HCT116 (cell line): Measurements from ENCODE around the gene WIPI1. TPM values are rescaled to one million over a fixed set of nuclear protein-coding genes. Genes with fewer than 3 reads are reported as not detected.

Experiments
- ATAC-seq: fragments of 200-7000 bp; cut with Tn5 transposase; 2 replicates; pipeline ENCODE4 v1.9.1; 2020; ENCODE audit warnings: mild to moderate bottlenecking, moderate library complexity
- BruUV-seq: library from RNA; stranded (reverse); fragments of 400-500 nt; replicated peaks from 2 replicates; lab custom pipeline; 2021; lab: Mats Ljungman, UMichigan
- CTCF ChIA-PET: fragments of 300-600 bp; sonication (Branson Sonifier 250); formaldehyde crosslinking; loops from one replicate; lab custom pipeline; 2021; ENCODE audit warnings: antibody characterized with exemption; lab: Charles Lee
- POLR2A ChIA-PET: fragments of 300-600, 350-600 bp; sonication (Branson Sonifier 250); formaldehyde crosslinking; loops from one replicate; lab custom pipeline; 2021; ENCODE audit warnings: antibody characterized with exemption; lab: Charles Lee
- RAD21 ChIA-PET, 2 experiments: fragments of 300-600 bp; sonication (Branson Sonifier 250); formaldehyde crosslinking; loops; one replicate each; lab custom pipeline; 2023; ENCODE audit warnings: low total read pairs in 2 of 2; ENCODE audit not compliant: uncharacterized antibody in 2 of 2, unreplicated experiment in 2 of 2, low non-redundant PET in 1 of 2; lab: Charles Lee
- DNase-seq: peaks from one replicate; pipeline ENCODE4 v3.0.0-alpha.2; 2010; ENCODE audit warnings: low read depth, low spot score
- H2AFZ ChIP-seq: fragments of 200-600 bp; shearing (Covaris generic), sonication (generic); 2 replicates; pipeline ENCODE4 v1.6.1; 2017; ENCODE audit warnings: low read depth, mixed run types, mixed read lengths, antibody characterized with exemption, low read length; ENCODE audit not compliant: poor library complexity, severe bottlenecking
- H3K27ac ChIP-seq: 2 replicates; pipeline ENCODE4 v1.5.1; 2012; ENCODE audit warnings: low read depth, low read length
- H3K27me3 ChIP-seq: fragments of 200-600 bp; sonication (generic); 2 replicates; pipeline ENCODE4 v1.6.1; 2016; ENCODE audit warnings: mixed run types, low read length, mixed read lengths; ENCODE audit not compliant: insufficient read depth
- H3K36me3 ChIP-seq, 2 experiments: fragments of 200-500 bp in 1 of 2; fragments of 200-600 bp in 1 of 2; sonication (Bioruptor generic) in 1 of 2; sonication (generic) in 1 of 2; 2 replicates each; pipeline versions ENCODE4 v1.5.1 to v1.6.1; 2014 to 2016; ENCODE audit warnings: low read length in 2 of 2, inconsistent platforms in 1 of 2, mixed read lengths in 1 of 2, mixed run types in 1 of 2; ENCODE audit not compliant: insufficient read depth in 2 of 2, control insufficient read depth in 1 of 2
- H3K4me1 ChIP-seq, 2 experiments: fragments of 200-600 bp in 1 of 2; sonication (generic) in 1 of 2; 2 replicates each; pipeline versions ENCODE4 v1.5.1 to v1.6.1; 2012 to 2017; ENCODE audit warnings: low read length in 2 of 2, inconsistent platforms in 1 of 2, mild to moderate bottlenecking in 1 of 2, mixed read lengths in 1 of 2, mixed run types in 1 of 2, moderate library complexity in 1 of 2; ENCODE audit not compliant: insufficient read depth in 2 of 2, control insufficient read depth in 1 of 2
- H3K4me2 ChIP-seq: fragments of 200-600 bp; sonication (generic); 2 replicates; pipeline ENCODE4 v1.6.1; 2017; ENCODE audit warnings: mixed run types, low read length, mixed read lengths
- H3K4me3 ChIP-seq, 2 experiments: fragments of 200-600 bp in 1 of 2; sonication (generic) in 1 of 2; replicated peaks in 1 of 2; 2 replicates each; pipeline ENCODE4 v1.5.1; 2011 to 2016; ENCODE audit warnings: low read length in 2 of 2, control low read depth in 1 of 2, low read depth in 1 of 2, mild to moderate bottlenecking in 1 of 2, mixed read lengths in 1 of 2, mixed run types in 1 of 2
- H3K79me2 ChIP-seq: fragments of 200-600 bp; sonication (generic); 2 replicates; pipeline ENCODE4 v1.6.1; 2017; ENCODE audit warnings: mild to moderate bottlenecking, mixed run types, low read length, moderate library complexity, mixed read lengths; ENCODE audit not compliant: insufficient read depth
- H3K9ac ChIP-seq: fragments of 200-600 bp; sonication (generic); 2 replicates; pipeline ENCODE4 v1.6.1; 2016; ENCODE audit warnings: low read length, mixed read lengths
- H3K9me2 ChIP-seq: fragments of 200-600 bp; sonication (generic), shearing (Covaris generic); 2 replicates; pipeline ENCODE4 v1.6.1; 2017; ENCODE audit warnings: mixed run types, mild to moderate bottlenecking, moderate library complexity; ENCODE audit not compliant: insufficient read depth
- H3K9me3 ChIP-seq, 2 experiments: fragments of 200-500 bp in 1 of 2; fragments of 200-600 bp in 1 of 2; sonication (Bioruptor generic) in 1 of 2; sonication (generic) in 1 of 2; 2 replicates each; pipeline ENCODE4 v1.6.1; 2014 to 2017; ENCODE audit warnings: low read length in 2 of 2, mixed read lengths in 2 of 2, inconsistent platforms in 1 of 2, low read depth in 1 of 2, mild to moderate bottlenecking in 1 of 2, mixed run types in 1 of 2, moderate library complexity in 1 of 2; ENCODE audit not compliant: control insufficient read depth in 1 of 2, insufficient read depth in 1 of 2
- H4K20me1 ChIP-seq: fragments of 200-600 bp; sonication (generic), shearing (Covaris generic); 2 replicates; pipeline ENCODE4 v1.6.1; 2017; ENCODE audit warnings: mixed run types, mild to moderate bottlenecking, moderate library complexity; ENCODE audit not compliant: insufficient read depth
- CEBPB ChIP-seq: IDR thresholded peaks from 2 replicates; pipeline ENCODE4 v1.6.1; 2012; ENCODE audit warnings: low read depth
- EGR1 ChIP-seq: IDR thresholded peaks from 2 replicates; pipeline ENCODE4 v1.6.1; 2012; ENCODE audit warnings: low read depth
- ELF1 ChIP-seq: IDR thresholded peaks from 2 replicates; pipeline ENCODE4 v1.6.1; 2012; ENCODE audit warnings: low read depth, borderline replicate concordance
- EZH2 ChIP-seq: fragments of 200-600 bp; sonication (generic); IDR thresholded peaks from 2 replicates; pipeline ENCODE4 v1.6.1; 2017; ENCODE audit warnings: antibody characterized with exemption, mixed run types
- EZH2phosphoT487 ChIP-seq: fragments of 200-600 bp; IDR thresholded peaks from 2 replicates; pipeline ENCODE4 v1.6.1; 2018; ENCODE audit warnings: antibody characterized with exemption, borderline replicate concordance
- JUND ChIP-seq: IDR thresholded peaks from 2 replicates; pipeline ENCODE4 v1.6.1; 2012
- POLR2A ChIP-seq: IDR thresholded peaks from 2 replicates; pipeline ENCODE4 v1.7.0; 2011; ENCODE audit warnings: borderline replicate concordance; ENCODE audit not compliant: insufficient read depth, insufficient read length; ENCODE audit errors: extremely low read depth
- POLR2AphosphoS5 ChIP-seq: IDR thresholded peaks from 2 replicates; pipeline ENCODE4 v1.6.1; 2011; ENCODE audit warnings: mild to moderate bottlenecking, low read depth, low read length, moderate library complexity
- RAD21 ChIP-seq: IDR thresholded peaks from 2 replicates; pipeline ENCODE4 v1.6.1; 2012; ENCODE audit warnings: low read depth, mild to moderate bottlenecking
- REST ChIP-seq: IDR thresholded peaks from 2 replicates; pipeline ENCODE4 v1.6.1; 2012; ENCODE audit warnings: low read depth
- SIN3A ChIP-seq: IDR thresholded peaks from 2 replicates; pipeline ENCODE4 v1.6.1; 2012; ENCODE audit warnings: low read depth
- SP1 ChIP-seq: IDR thresholded peaks from 2 replicates; pipeline ENCODE4 v1.6.1; 2012; ENCODE audit warnings: low read depth
- TCF7L2 ChIP-seq: IDR thresholded peaks from 2 replicates; pipeline ENCODE4 v1.7.0; 2011; ENCODE audit warnings: borderline replicate concordance, inconsistent platforms; ENCODE audit not compliant: insufficient read depth, insufficient read length; ENCODE audit errors: extremely low read depth
- YY1 ChIP-seq: IDR thresholded peaks from 2 replicates; pipeline ENCODE4 v1.6.1; 2011; ENCODE audit warnings: low read length, low read depth, moderate library complexity, mild to moderate bottlenecking; ENCODE audit not compliant: insufficient replicate concordance; ENCODE audit errors: extremely low read depth
- ZFX ChIP-seq: fragments of 450-650 bp; IDR thresholded peaks from 2 replicates; pipeline ENCODE4 v1.6.1; 2017
- ZNF274 ChIP-seq: fragments of 200-500 bp; sonication (Bioruptor generic); IDR thresholded peaks from 2 replicates; pipeline ENCODE4 v1.6.1; 2014; ENCODE audit warnings: mild to moderate bottlenecking, low read depth, low read length, inconsistent platforms
- intact Hi-C: fragments of 100-400 bp; cut with micrococcal nuclease; formaldehyde crosslinking; loops from 2 replicates; pipeline ENCODE4 v1.10.0; 2022
- total RNA-seq: library from RNA; stranded (reverse); gene quantifications from one replicate; pipeline ENCODE4 v1.2.1, GENCODE V29; 2021; ENCODE audit not compliant: unreplicated experiment
- TF ChIP-seq, protein P1 (sequence below): IDR thresholded peaks from 2 replicates; pipeline ENCODE4 v1.6.1; 2012
- TF ChIP-seq, protein P2 (sequence below): IDR thresholded peaks from 2 replicates; pipeline ENCODE4 v1.6.1; 2012
- TF ChIP-seq, protein P3 (sequence below): IDR thresholded peaks from 2 replicates; pipeline ENCODE4 v1.6.1; 2011; ENCODE audit warnings: mild to moderate bottlenecking, low read length, moderate library complexity; ENCODE audit not compliant: insufficient replicate concordance; ENCODE audit errors: extremely low read depth

Gene WIPI1
- total RNA-seq, 1 experiment from 2014 or later = 21.5 TPM

DNA sequence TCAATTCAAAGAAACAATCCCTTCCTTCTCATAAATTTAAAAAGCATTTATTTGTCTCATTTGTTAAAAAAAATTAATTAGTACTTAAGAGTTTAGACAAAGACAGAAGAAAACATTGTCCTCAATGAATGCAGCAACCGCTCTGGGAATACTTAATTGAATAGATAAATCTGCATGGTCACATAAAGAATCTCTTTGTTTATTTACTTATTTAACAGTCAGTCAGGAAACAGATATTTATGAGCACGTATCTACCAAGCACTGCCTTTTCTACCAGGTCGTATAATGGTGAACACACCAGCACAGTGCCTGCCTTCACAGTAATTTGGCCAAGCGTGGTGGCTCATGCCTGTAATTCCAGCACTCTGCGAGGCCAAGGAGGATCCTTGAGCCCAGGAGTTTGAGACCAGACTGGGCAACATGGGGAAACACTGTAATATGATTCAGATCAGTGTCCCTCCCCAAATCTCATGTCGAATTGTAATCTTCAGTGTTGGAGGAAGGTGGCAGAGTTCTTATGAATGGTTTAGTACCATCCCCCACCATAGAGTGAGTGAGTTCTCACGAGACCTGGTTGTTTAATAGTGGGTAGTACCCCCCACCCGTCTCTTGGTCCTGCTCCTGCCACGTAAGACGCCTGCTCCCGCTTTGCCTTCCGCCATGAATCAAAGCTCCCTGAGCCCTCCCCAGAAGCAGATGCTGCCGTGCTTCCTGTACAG, 8.1 kb downstream of the WIPI1 start:
- no TSS peak for BruUV-seq
- DNase-seq (no peak), ATAC-seq (no peak)
- Histone ChIP-seq H3K79me2 (no peaks in the 10 kb centered on the region), H3K9me3 (no peaks in the 10 kb centered on the region), H3K27me3 (no peaks in the 10 kb centered on the region), H2AFZ (no peak overlapping the region), H4K20me1 (no peaks in the 10 kb centered on the region), H3K36me3 (no peaks in the 10 kb centered on the region), H3K4me2 (no peak overlapping the region), H3K27ac (no peak overlapping the region), H3K4me1 (no peaks in the 10 kb centered on the region), H3K9me2 (no peaks in the 10 kb centered on the region), H3K9ac (no peak overlapping the region), H3K4me3 (no peak overlapping the region)
- intact Hi-C loops = no loop called here
- ChIA-PET CTCF (interaction anchor here (1.0 kb wide), 1 partner anchor 13 kb away, joined by 3 read pairs; no protein-coding TSS in a partner anchor), RAD21 (no interaction called here), POLR2A (no interaction called here)
- TF ChIP-seq, protein P1, sequence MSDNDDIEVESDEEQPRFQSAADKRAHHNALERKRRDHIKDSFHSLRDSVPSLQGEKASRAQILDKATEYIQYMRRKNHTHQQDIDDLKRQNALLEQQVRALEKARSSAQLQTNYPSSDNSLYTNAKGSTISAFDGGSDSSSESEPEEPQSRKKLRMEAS = no peak
- no peak for TF ChIP-seq YY1
- TF ChIP-seq ZNF274 = no peak
- TF ChIP-seq POLR2AphosphoS5 = no peak
- TF ChIP-seq SP1 = no peak
- TF ChIP-seq JUND = no peak
- no peak for TF ChIP-seq RAD21
- TF ChIP-seq CEBPB = no peak
- no peak; the same call in 1 of the 2 replicates for TF ChIP-seq SIN3A
- TF ChIP-seq, protein P2, sequence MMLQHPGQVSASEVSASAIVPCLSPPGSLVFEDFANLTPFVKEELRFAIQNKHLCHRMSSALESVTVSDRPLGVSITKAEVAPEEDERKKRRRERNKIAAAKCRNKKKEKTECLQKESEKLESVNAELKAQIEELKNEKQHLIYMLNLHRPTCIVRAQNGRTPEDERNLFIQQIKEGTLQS = no peak
- no peak for TF ChIP-seq TCF7L2
- no peak for TF ChIP-seq EGR1
- TF ChIP-seq EZH2 = no peak
- no peak for TF ChIP-seq ZFX
- TF ChIP-seq POLR2A = no peak
- no peak for TF ChIP-seq EZH2phosphoT487
- TF ChIP-seq REST = no peak
- TF ChIP-seq ELF1 = no peak
- TF ChIP-seq, protein P3, sequence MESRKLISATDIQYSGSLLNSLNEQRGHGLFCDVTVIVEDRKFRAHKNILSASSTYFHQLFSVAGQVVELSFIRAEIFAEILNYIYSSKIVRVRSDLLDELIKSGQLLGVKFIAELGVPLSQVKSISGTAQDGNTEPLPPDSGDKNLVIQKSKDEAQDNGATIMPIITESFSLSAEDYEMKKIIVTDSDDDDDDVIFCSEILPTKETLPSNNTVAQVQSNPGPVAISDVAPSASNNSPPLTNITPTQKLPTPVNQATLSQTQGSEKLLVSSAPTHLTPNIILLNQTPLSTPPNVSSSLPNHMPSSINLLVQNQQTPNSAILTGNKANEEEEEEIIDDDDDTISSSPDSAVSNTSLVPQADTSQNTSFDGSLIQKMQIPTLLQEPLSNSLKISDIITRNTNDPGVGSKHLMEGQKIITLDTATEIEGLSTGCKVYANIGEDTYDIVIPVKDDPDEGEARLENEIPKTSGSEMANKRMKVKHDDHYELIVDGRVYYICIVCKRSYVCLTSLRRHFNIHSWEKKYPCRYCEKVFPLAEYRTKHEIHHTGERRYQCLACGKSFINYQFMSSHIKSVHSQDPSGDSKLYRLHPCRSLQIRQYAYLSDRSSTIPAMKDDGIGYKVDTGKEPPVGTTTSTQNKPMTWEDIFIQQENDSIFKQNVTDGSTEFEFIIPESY = no peak
